Spleen (tissue), 7 donors: ENCODE data around the gene TAF7.

Experiments
- POLR2A ChIP-seq, 3 donors: fragments of 450-650 bp; IDR thresholded peaks; one replicate each; pipeline ENCODE4 v1.5.1; 2017; ENCODE audit warnings: antibody characterized with exemption in 3 of 3, mild to moderate bottlenecking in 1 of 3
- TF ChIP-seq, protein P1 (sequence below), 11 experiments: fragments of 200-600 bp in 7 of 11; fragments of 450-650 bp in 4 of 11; sonication (generic) in 4 of 11; IDR thresholded peaks in 8 of 11; conservative IDR thresholded peaks in 3 of 11; 1 replicate in 7 of 11; 2 replicates in 4 of 11; pipeline versions ENCODE4 v1.4.0 to v1.8.0; 2016 to 2021; ENCODE audit warnings: antibody characterized with exemption in 11 of 11, inconsistent platforms in 4 of 11, mild to moderate bottlenecking in 1 of 11
- donor health status: DM: no; HTN: no; CAD: no; lungs with moderate emphysema.
- donor health status: DM: no; HTN: no; CAD: no.
- donor health status: DM: no; HTN: no; CAD: no.

DNA sequence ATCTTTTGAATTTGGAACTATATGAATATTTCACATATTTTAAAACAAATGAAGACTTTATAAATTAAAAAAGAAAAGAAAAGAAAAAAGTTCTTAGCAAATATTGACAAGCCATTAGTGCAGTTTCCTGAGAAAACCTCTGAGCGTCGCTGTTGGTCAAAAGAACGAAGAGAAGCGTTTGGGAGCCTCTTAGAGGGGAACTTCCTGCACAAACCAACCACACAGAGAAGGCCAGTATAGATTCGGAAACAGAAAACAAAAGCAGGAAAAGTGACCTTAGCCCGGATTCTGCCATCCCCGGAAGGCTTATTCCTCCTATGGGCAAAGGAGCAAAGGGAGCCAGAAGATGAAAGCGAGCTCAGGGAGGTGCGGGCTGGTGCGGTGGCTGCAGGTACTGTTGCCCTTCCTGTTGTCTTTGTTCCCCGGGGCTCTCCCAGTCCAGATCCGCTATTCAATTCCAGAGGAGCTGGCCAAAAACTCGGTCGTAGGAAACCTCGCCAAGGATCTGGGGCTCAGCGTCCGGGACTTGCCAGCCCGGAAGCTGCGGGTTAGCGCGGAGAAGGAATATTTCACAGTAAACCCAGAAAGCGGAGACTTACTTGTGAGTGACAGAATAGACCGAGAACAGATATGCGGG is 39.3 kb upstream of the TAF7 start, which contains the start of gene PCDHGB2:
- TF ChIP-seq POLR2A (IDR thresholded peaks at IDR 0.05), result no peak
- TF ChIP-seq, protein P1, sequence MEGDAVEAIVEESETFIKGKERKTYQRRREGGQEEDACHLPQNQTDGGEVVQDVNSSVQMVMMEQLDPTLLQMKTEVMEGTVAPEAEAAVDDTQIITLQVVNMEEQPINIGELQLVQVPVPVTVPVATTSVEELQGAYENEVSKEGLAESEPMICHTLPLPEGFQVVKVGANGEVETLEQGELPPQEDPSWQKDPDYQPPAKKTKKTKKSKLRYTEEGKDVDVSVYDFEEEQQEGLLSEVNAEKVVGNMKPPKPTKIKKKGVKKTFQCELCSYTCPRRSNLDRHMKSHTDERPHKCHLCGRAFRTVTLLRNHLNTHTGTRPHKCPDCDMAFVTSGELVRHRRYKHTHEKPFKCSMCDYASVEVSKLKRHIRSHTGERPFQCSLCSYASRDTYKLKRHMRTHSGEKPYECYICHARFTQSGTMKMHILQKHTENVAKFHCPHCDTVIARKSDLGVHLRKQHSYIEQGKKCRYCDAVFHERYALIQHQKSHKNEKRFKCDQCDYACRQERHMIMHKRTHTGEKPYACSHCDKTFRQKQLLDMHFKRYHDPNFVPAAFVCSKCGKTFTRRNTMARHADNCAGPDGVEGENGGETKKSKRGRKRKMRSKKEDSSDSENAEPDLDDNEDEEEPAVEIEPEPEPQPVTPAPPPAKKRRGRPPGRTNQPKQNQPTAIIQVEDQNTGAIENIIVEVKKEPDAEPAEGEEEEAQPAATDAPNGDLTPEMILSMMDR (IDR thresholded peaks at IDR 0.05 in 8 of 11, conservative IDR thresholded peaks at IDR 0.05 in 3 of 11), result peak in 5 of 11 experiments; percentile 22 to 38 (median 27)
